CD4-positive, alpha-beta T cell treated with Interleukin-17A for 1 hour (primary cell): ENCODE results near the gene CLPX.
"Not testable (repeated sequence)": the region's sequence is repeated elsewhere in the genome, so short reads cannot be mapped to it uniquely, and the experiment has no call there.

ENCODE experiments used
- DNase-seq: peaks from one replicate; pipeline ENCODE4 v3.0.0-alpha.2; 2020

CLPX gene

GRCh38 chr15:65165875-65166274 lies 19.3 kb downstream of the CLPX start:
- DNase-seq, result no peak

DNA sequence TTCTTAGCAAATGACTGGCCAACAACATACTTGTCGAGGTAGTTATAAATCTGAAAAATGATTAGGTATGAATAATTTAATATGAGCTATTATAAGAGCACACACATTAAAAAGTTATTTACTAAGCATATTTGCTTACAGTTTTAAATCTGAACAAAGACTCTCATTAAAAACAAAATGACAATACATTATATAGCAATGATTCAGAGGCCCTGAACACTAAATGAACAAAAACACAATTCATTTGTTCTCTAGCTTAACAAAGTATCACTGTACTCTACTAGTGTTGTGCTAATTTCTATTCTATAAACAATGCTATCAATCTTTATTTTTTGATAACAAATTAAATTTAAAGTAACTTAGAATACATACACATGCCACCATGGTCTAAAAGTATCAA lies 21.0 kb downstream of the CLPX start:
- DNase-seq, result no peak

DNA sequence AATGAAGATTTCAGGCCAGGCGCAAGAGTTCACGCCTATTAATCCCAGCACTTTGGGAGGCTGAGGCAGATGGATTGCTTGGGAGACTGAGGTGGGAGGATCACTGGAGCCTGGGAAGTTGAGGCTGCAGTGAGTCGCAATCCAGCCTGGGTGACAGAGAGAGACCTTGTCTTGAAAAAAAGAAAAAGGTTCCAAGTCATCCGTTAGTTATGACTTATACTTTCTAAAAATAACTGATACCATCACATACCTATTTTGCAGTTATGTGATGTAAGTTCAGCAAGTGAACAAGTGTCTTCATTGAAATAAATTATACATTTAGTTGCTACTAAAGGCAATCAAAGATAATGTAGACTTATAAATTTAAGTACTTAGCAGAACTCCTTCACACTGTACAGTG lies 22.1 kb downstream of the CLPX start:
- DNase-seq, result no peak

GRCh38 chr15:65156692-65157091 lies 28.4 kb downstream of the CLPX start:
- no peak for DNase-seq

DNA sequence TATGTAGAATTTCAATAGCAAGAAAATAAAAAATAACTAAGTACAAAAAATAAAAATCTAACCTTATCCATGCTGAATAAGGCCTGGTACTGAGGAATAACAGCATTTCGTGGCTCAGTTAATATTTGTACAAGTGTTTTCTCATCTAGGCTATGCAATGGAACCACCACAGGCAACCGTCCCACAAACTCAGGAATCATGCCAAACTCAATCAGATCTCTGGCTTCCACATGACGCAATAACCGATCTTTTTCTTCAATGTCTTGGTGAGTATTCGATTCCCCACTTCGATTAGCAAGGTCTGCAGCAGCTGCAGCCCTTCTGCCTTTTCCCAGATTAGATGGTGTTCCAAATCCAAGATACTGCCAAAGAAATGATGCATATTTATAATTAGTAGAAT lies 30.4 kb downstream of the CLPX start:
- no peak for DNase-seq

DNA sequence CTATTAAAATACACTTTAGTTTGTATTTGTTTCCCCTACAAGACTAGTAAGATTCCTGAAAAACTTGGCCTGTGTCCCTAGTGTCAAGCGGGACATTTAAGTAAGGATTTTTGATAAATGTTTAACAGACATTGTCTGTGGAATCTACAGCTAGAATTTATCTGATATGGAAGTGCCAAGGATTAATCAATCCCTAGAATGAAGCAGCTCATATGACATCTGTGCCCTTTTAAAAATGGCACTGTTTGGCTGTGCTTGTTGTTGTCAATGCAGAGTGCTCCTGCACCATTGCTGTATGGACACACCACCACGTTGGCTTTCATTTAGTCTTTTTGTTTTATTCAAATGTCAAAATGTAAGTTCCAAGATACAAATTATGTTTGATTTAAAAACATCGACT lies 37.2 kb downstream of the CLPX start:
- no peak for DNase-seq

DNA sequence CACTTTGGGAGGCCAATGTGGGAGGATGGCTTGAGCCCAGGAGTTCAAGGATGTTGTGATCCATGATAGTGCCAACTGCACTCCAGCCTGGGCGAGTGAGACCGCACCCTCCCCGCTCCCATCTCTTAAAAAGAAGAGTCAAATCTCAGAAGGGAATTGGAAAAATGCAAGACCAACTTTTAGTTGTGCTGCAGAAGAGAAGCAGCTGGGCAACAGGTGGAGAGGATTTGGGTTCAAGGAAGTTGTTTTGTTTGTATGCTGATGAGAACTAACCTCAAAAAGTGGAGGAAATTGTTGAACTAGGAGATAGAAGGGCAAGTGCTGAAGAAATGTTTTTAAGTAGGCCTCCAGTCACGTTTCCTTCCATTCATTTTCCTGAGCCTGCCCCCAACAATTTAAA lies 38.7 kb downstream of the CLPX start:
- DNase-seq, result no peak

GRCh38 chr15:65138631-65139030 lies 46.5 kb downstream of the CLPX start:
- DNase-seq, result not testable (repeated sequence)

GRCh38 chr15:65137893-65138292 lies 47.2 kb downstream of the CLPX start:
- DNase-seq, result not testable (repeated sequence)

GRCh38 chr15:65137089-65137488 lies 48.1 kb downstream of the CLPX start:
- DNase-seq, result not testable (repeated sequence)

DNA sequence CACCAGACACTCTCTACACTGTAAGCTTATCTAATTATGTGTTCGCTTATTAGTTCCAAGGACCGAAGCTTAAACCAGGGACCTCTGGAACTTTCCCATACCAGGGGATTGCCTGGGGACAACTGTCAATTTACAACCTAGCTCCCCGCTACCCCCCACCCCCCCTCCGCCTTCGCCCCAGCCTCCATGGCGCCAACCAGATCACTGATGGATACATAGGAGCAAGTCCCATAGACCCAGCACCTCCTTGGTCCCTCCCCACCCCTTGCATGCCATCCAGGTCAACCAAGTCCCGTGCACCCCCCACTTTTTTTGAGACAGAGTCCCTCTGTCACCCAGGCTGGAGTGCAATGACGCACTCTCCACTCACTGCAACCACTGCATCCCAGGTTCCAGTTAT lies 50.6 kb downstream of the CLPX start:
- DNase-seq, result no peak

DNA sequence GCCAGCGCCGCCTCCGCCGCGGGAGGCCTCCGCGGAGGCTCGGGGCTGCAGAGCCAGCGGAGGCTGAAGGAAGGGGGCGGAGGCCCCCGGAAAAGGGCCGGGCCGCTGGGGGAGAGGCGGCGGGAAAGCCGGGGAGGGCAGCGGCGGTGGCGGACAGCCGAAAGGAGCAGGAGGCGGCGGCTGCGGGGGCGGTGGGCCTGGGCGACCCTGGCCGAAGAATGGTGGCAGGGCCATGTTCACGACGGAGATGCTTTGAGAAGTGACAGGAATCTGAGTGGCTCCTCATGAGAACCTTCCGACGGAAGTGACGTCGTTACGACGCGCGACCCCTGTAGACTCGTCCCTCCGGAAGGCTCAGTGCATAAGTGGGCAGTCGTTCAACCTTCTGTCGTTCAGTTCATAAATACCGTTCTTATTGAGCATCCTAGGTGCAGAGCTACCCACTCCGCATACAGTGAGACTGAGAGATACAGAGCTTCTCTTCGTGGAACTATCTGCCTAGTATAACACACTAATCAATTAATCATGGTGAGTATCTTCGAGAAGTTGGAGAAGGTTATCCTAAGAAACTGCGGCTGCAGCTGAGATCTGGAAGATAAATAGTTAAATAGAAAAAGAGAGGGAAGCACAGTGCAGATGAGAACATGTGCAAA lies 51.5 kb downstream of the CLPX start, which contains the start of gene PDCD7:
PDCD7 (minus strand) TSS at position 261 of the 653 bp plus-strand sequence; CDS start at position 234, 27 bp downstream.
- peak; percentile 89 for DNase-seq

DNA sequence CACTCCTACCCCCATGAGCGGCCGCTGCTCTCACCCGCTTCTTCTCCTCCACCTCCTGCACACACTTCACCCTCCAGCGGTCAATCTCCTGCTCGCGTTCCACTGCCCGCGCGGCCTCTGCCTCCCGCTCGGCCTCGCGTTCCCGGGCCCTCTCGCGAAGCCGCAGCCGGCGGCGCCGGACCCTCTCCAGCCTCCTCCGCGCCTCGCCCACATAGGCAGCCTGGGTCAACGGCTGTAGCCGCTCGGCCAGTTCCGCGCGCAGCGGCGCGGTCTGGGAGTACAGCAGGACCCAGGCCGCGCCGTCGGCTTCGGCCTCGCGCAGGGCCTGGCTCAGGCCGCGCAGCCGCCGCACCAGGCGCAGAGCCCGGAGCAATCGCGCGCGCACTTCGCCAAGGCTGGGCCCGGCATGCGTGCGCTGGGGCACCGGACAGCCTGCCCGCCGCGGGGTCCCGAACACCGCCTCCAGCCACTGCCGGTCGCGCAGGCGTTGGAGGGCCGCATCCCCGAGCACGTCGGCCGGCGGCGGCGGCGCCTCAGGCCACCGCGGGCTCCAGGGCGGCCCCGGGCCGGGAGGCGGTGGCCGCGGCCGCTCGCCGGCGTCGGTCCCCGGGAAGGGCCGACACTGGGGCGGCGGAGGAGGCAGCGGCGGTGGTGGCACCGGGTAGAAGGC lies 52.1 kb downstream of the CLPX start:
- no peak for DNase-seq

GRCh38 chr15:65130941-65131340 lies 54.2 kb downstream of the CLPX start:
- no peak for DNase-seq

- DNase-seq, result no peak
Measured at GRCh38 chr15:65115542-65115941, 69.6 kb downstream of the CLPX start.

DNA sequence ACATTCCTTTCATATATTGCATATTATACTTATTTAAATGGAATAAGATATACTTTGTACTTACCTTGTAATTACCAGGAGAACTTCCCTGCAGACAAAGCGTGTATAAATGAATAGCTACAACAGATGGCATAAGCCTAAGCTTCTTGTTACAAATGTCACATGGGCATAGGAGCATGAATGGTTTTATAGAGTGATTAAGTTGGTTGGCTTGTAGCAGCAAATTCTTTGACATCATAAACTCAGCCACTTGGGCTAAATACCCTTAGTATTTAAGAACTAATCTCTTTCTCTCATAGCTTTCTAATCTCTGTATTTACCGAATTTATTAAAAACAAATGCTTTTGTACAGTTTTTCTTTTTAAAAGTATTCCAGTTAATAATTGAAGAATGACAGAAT lies 70.1 kb downstream of the CLPX start, which contains the start of gene UBAP1L:
UBAP1L (minus strand) TSS at position 115 of the 400 bp plus-strand sequence. CDS start 8,985 bp downstream, outside the sequence.
- DNase-seq, result no peak

DNA sequence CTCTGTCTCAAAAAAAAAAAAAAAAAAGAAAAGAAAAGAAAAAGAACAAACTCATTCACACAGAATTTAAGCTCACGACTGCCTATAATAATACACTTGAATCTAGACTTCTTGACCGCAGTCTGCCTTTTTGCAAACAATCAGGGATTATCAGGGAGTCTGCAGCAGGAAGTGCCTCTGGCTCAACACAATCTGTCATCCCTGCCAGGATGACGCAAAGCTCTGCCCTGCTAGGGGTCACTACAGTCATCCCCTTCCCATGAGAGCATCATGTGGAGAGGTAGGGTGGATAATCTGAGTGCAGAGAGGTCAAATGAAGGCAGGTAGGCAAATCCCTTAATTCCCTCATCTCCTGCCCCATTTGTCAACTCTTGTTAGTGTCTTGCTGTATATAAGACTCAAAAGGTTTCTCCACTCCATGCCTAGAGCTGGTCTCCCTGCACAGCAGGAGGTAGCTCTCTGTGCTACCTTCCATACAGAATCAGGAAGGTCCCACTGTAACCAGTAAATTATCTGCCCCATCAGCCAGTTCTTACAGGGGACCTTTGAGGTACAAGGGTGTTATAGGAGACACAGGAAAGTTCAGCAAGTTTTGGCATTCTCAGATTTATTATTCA lies 74.4 kb downstream of the CLPX start:
- DNase-seq, result no peak

GRCh38 chr15:65106011-65106590 lies 79.0 kb downstream of the CLPX start:
- DNase-seq, result no peak

DNA sequence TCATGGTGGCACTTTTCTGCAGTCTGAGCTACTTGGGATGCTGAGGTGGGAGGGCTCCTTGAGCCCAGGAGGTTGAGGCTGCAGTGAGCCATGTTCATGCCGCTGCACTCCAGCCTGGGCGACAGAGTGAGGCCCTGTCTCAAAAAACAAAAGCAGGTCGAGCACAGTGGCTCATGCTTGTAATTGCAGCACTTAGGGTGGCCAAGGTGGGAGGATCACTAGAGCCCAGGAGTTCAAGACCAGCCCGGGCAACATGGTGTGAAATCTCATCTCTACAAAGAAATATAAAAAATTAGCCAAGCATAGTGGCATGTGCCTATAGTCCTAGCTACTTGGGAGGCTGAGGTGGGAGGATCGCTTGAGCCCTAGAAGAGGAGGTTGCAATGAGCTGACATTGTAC lies 80.1 kb downstream of the CLPX start:
- no peak for DNase-seq

DNA sequence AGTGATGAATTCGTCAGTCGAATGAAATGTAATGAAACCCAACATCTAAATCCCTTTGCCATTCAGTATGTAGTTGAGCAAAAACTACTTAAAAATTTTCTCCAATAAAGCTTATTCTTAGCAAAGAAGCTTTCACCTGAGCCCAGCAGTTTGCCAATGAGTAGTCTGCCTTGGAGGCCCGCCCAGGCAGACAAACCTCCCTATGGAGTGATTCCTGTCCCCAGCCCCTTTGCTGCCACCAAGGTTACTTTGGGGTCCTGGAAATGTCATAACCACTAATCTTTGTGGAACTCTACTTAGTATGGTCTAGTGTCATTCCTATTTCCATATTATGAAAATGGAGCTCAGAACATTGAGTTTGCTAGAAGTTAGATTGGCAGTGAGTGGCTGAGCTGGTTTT lies 82.2 kb downstream of the CLPX start:
- no peak for DNase-seq

- DNase-seq, result no peak
Measured at GRCh38 chr15:65101891-65102708, 83.0 kb downstream of the CLPX start.

GRCh38 chr15:65101411-65101890 lies 83.7 kb downstream of the CLPX start:
- peak; percentile 54 for DNase-seq

DNA sequence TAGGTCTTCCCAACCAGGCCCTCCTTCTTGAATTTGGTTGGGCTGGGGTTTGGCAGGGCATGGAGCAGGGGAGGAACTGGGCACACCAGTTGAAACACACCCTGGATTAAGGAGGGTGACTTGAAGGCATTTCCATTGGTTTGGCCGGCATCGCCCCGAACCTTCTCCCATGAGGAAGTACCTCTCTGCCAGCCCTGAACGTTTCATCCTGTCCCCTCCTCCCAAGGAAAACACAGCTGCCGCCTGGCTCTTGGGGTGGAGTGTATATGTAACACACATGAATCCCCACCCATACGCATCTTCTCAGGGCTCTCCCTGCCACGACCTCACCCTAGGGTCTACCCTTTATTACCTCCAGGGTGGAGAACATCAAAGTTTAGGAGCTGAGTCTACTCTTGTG lies 84.7 kb downstream of the CLPX start:
- no peak for DNase-seq
